Spleen (tissue), 7 donors: ENCODE measurements around the gene SDR39U1.

Experiments
- POLR2AphosphoS5 ChIP-seq, 3 donors: sonication (generic); formaldehyde crosslinking; IDR thresholded peaks; one replicate each; pipeline ENCODE4 v1.5.1; 2017; ENCODE audit warnings: antibody characterized with exemption in 3 of 3
- TF ChIP-seq, protein P1 (sequence below), 11 experiments: fragments of 200-600 bp in 7 of 11; fragments of 450-650 bp in 4 of 11; sonication (generic) in 4 of 11; IDR thresholded peaks in 8 of 11; conservative IDR thresholded peaks in 3 of 11; 1 replicate in 7 of 11; 2 replicates in 4 of 11; pipeline versions ENCODE4 v1.4.0 to v1.8.0; 2016 to 2021; ENCODE audit warnings: antibody characterized with exemption in 11 of 11, inconsistent platforms in 4 of 11, mild to moderate bottlenecking in 1 of 11
- donor health status: DM: no; HTN: no; CAD: no; lungs with moderate emphysema.
- donor health status: DM: no; HTN: no; CAD: no.
- donor health status: DM: no; HTN: no; CAD: no.

DNA sequence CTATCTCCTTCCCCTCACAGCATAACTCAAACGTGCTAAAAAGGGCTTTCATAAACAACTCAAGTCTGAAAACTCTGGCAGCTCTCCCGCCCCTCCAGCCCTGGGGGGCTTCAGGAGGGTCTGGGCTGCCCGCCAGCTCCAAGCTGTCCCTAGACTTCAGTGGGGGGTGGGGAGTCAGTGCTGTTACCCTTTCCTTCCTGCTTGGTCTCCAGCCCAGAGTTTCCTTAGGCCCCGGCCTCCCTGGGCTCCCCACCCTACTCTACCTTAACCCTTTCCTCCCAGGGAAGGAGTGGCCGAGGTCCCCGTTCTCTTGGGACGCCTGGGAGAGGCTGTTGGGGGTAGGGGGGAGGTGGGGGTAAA lies 44.3 kb downstream of the SDR39U1 start:
- TF ChIP-seq, protein P1, sequence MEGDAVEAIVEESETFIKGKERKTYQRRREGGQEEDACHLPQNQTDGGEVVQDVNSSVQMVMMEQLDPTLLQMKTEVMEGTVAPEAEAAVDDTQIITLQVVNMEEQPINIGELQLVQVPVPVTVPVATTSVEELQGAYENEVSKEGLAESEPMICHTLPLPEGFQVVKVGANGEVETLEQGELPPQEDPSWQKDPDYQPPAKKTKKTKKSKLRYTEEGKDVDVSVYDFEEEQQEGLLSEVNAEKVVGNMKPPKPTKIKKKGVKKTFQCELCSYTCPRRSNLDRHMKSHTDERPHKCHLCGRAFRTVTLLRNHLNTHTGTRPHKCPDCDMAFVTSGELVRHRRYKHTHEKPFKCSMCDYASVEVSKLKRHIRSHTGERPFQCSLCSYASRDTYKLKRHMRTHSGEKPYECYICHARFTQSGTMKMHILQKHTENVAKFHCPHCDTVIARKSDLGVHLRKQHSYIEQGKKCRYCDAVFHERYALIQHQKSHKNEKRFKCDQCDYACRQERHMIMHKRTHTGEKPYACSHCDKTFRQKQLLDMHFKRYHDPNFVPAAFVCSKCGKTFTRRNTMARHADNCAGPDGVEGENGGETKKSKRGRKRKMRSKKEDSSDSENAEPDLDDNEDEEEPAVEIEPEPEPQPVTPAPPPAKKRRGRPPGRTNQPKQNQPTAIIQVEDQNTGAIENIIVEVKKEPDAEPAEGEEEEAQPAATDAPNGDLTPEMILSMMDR (IDR thresholded peaks at IDR 0.05 in 8 of 11, conservative IDR thresholded peaks at IDR 0.05 in 3 of 11), result no peak
- TF ChIP-seq POLR2AphosphoS5 (IDR thresholded peaks at IDR 0.05), result no peak
